ENCODE measurements around the gene UBFD1. TPM values are rescaled to one million over a fixed set of nuclear protein-coding genes. Genes with fewer than 3 reads are reported as not detected.
"Not testable (repeated sequence)": the region's sequence is repeated elsewhere in the genome, so short reads cannot be mapped to it uniquely, and the experiment has no call there.

The UBFD1 gene
- 64.3 and 66.1 TPM in 2 replicates for total RNA-seq (2014; rRNA removed; shearing (Covaris generic))

- Histone ChIP-seq H3K27ac (peak within 1 kb of the TSS; percentile 91), H3K36me3 (peaks cover 25% of the 10 kb centered on the region), H3K4me3 (peak within 1 kb of the TSS; percentile 95), H3K4me1 (no peaks in the 10 kb centered on the region), H3K27me3 (no peaks in the 10 kb centered on the region), H3K9me3 (replicated peaks) (no peaks in the 10 kb centered on the region)
- DNase-seq: peak; percentile 98
Measured at GRCh38 chr16:23556881-23557778, at the start of gene UBFD1, which contains the start of gene EARS2. TSS of gene UBFD1 (plus strand) at chr16:23557727. CDS start at chr16:23557743, 16 bp downstream. TSS of gene EARS2 (minus strand) at chr16:23557350. CDS start at chr16:23557343, 7 bp downstream.

DNA sequence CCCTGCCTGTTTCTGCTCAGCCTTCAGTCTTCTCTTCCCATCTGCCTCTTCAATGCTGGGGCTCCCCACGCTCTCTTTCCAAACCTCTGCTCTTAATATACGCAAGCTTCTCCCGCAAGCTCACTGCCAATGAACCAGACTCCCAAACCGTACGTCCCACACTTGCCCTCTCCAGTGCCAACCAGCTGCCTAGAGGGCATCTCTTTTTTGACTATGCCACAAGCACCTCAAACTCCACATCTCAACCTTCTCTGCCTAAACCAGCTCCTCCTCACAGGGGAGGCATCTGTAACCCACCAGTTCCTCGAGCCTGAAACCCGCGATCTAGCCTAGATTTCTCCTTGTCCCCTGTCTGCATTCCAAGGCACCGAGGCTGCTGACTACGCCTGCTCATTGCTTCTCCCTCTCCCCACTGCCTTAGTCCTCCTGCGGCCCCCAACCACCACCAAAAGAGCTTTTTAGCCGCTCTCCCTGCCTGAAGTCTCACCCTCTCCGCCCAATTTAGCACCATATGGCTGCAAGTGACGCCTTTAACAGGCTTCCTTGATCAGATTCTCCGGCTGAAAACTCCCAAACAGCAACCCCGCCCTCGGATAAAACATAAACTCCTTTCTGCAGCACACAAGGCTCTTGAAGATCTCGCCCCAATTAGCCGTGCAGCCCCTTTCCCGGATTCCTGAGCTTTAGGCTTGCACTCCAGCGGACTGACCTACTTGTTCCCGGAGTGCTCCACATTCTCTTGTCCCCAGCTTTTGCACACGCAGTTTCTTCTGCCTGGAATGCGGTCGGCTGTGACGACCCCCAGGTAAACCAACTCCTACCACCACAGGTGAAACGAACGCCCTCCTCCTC, 48.7 kb upstream of the UBFD1 start:
- Histone ChIP-seq H3K4me1 (peaks cover 24% of the 10 kb centered on the region), H3K27ac (peak overlapping the region; percentile 75; the same call in 1 of the 2 replicates), H3K27me3 (no peaks in the 10 kb centered on the region), H3K36me3 (no peaks in the 10 kb centered on the region), H3K4me3 (peak overlapping the region; percentile 95), H3K9me3 (replicated peaks) (no peaks in the 10 kb centered on the region)
- DNase-seq: peak; percentile 11 to 22

DNA sequence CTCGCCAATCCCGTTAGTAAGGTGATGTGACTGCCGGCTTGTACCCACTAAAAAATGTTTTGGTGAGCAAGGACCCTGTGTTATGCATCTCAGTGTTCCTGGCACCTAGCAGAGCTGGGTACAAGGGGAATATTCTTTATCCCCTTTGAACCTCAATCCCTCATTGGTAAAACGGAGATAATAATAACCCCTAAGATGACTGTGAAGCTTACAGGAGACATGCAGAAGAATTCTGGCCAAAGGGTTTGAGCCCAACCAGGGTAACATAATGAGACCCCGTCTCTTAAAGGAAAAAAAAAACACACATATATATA, 48.1 kb upstream of the UBFD1 start:
- Histone ChIP-seq H3K36me3 (no peaks in the 10 kb centered on the region), H3K4me3 (peak overlapping the region; percentile 95), H3K27me3 (no peaks in the 10 kb centered on the region), H3K9me3 (replicated peaks) (no peaks in the 10 kb centered on the region), H3K27ac (peak overlapping the region; percentile 75; the same call in 1 of the 2 replicates), H3K4me1 (peaks cover 18% of the 10 kb centered on the region)
- DNase-seq: no peak

DNA sequence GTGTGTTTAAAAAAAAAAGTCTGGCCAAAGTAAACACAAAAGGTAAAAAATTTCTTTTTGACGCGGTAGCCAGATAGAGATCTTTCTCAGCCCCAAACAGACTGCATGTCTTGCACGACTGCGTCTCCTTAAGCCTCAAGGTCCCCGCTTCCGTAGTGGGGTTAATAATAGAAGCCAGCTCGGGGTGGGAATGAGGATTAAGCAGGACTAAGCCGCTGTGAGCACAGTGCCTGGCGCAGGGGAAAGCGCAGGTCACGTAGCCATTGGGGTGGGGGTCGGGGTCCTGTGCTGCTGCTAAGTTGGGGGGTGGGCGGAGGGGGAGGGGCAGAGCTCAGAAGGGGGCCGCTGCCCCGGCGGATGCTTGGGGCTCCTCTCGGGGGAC, 47.8 kb upstream of the UBFD1 start:
- peak; percentile 32 to 49 for DNase-seq
- H3K4me3 ChIP-seq: peak overlapping the region; percentile 95
- H3K4me1 ChIP-seq: peaks cover 16% of the 10 kb centered on the region
- no peaks in the 10 kb centered on the region for H3K36me3 ChIP-seq
- peak overlapping the region; percentile 75; the same call in 1 of the 2 replicates for H3K27ac ChIP-seq
- H3K9me3 ChIP-seq (replicated peaks): no peaks in the 10 kb centered on the region
- no peaks in the 10 kb centered on the region for H3K27me3 ChIP-seq

- peaks cover 12% of the 10 kb centered on the region for H3K4me1 ChIP-seq
- peak within 1 kb of the TSS; percentile 75 for H3K27ac ChIP-seq
- no peaks in the 10 kb centered on the region for H3K9me3 ChIP-seq (replicated peaks)
- H3K4me3 ChIP-seq: peak within 1 kb of the TSS; percentile 95
- H3K27me3 ChIP-seq: no peaks in the 10 kb centered on the region
- DNase-seq: peak; percentile 80 to 87
- no peaks in the 10 kb centered on the region for H3K36me3 ChIP-seq
Measured at GRCh38 chr16:23510164-23510914, 47.2 kb upstream of the UBFD1 start, which contains the start of gene GGA2. TSS of gene GGA2 (minus strand) at chr16:23510494. CDS start at chr16:23510411, 83 bp downstream.

GRCh38 chr16:23510915-23511270, 46.6 kb upstream of the UBFD1 start:
- not testable (repeated sequence) for H3K27me3 ChIP-seq; H3K4me1 ChIP-seq; H3K9me3 ChIP-seq (replicated peaks); H3K36me3 ChIP-seq; DNase-seq
- peak overlapping the region; percentile 75; the same call in 1 of the 2 replicates for H3K27ac ChIP-seq
- peak overlapping the region; percentile 95 for H3K4me3 ChIP-seq

DNA sequence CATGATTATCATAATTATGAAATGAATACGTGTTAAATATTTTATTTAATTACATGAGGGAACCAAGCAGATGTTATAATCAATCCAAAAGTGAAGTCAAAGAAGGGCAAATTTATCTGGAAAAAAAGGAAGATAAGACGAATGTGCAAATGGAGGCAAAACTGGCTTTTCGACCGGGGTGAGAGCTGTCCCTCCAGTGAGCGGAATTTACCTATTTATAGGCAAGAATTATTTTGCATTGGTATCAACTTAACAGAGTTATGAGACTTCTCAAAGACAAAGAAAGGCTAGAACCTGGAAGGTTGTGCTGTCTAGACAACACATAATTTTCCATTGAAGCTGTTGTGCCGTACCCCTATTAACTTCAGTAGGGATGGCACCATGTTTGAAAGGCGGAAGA, 45.8 kb upstream of the UBFD1 start:
- no peak overlapping the region for H3K27ac ChIP-seq
- no peaks in the 10 kb centered on the region; the same call in none of the 2 replicates for H3K4me1 ChIP-seq
- DNase-seq: no peak
- no peaks in the 10 kb centered on the region for H3K27me3 ChIP-seq
- no peaks in the 10 kb centered on the region for H3K36me3 ChIP-seq
- no peaks in the 10 kb centered on the region for H3K9me3 ChIP-seq (replicated peaks)
- no peak overlapping the region for H3K4me3 ChIP-seq

DNA sequence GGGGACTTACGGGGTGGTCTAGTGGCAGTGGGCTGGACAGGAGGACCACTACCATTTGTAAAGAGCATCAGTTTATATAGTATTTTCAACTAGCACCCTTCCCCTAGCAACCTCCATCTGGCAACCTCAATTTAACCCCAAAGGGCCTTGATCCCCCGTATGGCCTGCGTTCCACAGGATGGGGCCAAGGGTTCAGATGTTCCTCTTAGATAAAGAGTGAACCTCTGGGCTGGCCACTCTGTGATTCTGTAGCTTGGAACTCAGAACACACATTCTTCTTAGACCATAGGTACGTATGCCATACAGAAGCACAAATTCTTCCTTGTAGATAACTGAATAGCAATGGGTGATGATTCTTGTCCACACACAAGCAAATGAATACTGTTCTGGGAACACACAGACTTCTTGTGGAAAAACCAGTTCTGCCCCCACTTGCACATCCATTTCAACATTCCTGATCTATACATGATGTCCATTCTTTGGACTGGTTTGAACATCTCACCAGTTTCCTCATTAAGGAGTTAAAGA, 45.3 kb upstream of the UBFD1 start:
- Histone ChIP-seq H3K4me3 (no peak overlapping the region), H3K27me3 (no peaks in the 10 kb centered on the region), H3K9me3 (replicated peaks) (no peaks in the 10 kb centered on the region), H3K4me1 (no peaks in the 10 kb centered on the region; the same call in 1 of the 2 replicates), H3K27ac (no peak overlapping the region), H3K36me3 (no peaks in the 10 kb centered on the region)
- no peak for DNase-seq

- no peaks in the 10 kb centered on the region for H3K36me3 ChIP-seq
- H3K4me3 ChIP-seq: no peak overlapping the region
- no peaks in the 10 kb centered on the region for H3K27me3 ChIP-seq
- H3K9me3 ChIP-seq (replicated peaks): no peaks in the 10 kb centered on the region
- DNase-seq: no peak
- no peaks in the 10 kb centered on the region for H3K4me1 ChIP-seq
- no peak overlapping the region for H3K27ac ChIP-seq
Measured at GRCh38 chr16:23514381-23515152, 43.0 kb upstream of the UBFD1 start.

GRCh38 chr16:23515881-23516280, 41.6 kb upstream of the UBFD1 start:
- no peaks in the 10 kb centered on the region for H3K9me3 ChIP-seq (replicated peaks)
- no peaks in the 10 kb centered on the region for H3K4me1 ChIP-seq
- H3K27me3 ChIP-seq: no peaks in the 10 kb centered on the region
- no peak overlapping the region for H3K27ac ChIP-seq
- H3K36me3 ChIP-seq: no peaks in the 10 kb centered on the region
- DNase-seq: no peak
- H3K4me3 ChIP-seq: no peak overlapping the region

DNA sequence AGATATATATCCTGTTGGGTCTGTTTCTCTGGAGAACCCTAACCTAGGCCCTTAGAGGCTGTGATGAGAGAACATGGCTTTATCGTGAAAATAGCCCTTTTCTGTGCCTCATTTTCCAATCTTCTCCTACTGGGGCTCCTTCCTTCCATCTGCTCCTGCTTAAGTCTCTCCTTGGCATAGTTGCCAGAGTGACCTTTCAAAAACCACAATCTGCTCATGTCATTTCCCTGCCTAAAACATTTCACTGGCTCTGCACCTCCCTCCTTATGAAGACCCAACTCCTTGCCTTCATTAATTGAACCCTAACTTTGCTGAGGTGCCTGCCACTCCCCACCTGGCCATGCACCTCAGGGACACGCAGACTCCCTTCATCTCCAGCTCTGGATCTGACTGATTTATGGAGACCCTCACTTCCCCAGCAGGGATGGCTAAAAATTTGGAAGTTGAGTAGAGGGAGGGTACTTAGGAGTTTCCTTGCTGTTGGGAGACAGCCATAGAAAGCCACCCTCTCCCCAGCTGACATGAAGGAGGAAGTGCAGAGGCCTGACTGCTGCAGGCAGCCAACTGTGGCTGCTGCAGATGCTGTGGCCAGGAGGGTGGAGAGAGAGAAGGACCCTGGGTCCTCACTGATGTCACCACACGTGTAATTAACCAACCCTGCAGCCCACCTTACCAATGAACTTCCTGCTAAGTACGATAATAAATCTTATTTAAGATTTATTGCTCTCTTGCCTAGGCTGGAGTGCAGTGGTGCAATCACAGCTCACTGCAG, 41.0 kb upstream of the UBFD1 start:
- H3K9me3 ChIP-seq (replicated peaks): no peaks in the 10 kb centered on the region
- DNase-seq: no peak
- H3K36me3 ChIP-seq: 0 out of 2 replicates have a peak, but pooled peaks cover 3% of the 10 kb centered on the region
- H3K27ac ChIP-seq: no peak overlapping the region
- H3K27me3 ChIP-seq: no peaks in the 10 kb centered on the region
- H3K4me1 ChIP-seq: no peaks in the 10 kb centered on the region
- H3K4me3 ChIP-seq: no peak overlapping the region

DNA sequence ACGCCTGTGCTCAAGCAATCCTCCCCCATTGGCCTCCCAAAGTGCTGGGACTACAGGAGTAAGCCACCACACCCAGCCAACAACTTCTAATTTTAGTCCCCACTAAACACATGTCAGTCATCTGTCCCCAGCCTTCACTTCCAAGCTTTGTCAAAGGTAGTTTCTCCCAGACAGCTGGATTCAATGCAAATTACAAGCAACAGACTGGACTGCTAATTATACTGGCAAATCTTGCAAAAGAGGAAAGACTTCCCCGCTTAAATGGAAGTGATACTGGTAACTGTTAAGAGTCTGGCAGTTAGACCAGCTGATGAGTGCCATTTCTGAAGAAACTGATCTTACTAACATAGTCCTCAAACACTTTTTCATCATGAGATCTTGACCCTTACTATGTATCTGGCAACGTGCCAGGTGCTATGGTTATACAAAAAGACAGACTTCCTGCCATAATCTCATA, 39.1 kb upstream of the UBFD1 start:
- H3K4me1 ChIP-seq: no peaks in the 10 kb centered on the region; the same call in 1 of the 2 replicates
- H3K36me3 ChIP-seq: peaks cover 15% of the 10 kb centered on the region
- H3K27me3 ChIP-seq: no peaks in the 10 kb centered on the region
- no peaks in the 10 kb centered on the region for H3K9me3 ChIP-seq (replicated peaks)
- H3K4me3 ChIP-seq: no peak overlapping the region
- H3K27ac ChIP-seq: no peak overlapping the region
- DNase-seq: peak in 1 of 2 experiments; percentile 10

DNA sequence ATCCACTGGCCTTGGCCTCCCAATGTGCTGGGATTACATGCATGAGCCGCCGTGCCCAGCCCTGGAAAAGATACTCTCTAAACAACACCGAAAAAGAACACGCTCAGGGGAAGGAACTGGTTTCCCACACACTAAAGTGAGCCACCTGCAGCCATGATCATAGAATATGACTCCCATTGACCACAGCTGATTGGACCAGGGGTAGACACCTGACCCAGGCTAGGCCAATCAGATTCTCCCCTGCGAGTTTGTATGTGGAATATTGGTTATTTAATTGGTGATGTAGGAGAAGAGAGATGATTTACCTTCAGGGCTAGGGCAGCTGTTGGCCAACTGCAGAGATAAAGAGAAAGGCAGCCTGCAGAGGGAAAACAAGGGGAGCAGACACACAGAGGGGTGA, 38.2 kb upstream of the UBFD1 start:
- H3K36me3 ChIP-seq: peaks cover 20% of the 10 kb centered on the region
- no peaks in the 10 kb centered on the region; the same call in 1 of the 2 replicates for H3K4me1 ChIP-seq
- no peak overlapping the region for H3K4me3 ChIP-seq
- H3K27ac ChIP-seq: no peak overlapping the region
- H3K9me3 ChIP-seq (replicated peaks): no peaks in the 10 kb centered on the region
- no peak for DNase-seq
- H3K27me3 ChIP-seq: no peaks in the 10 kb centered on the region
